Measurements from ENCODE around the gene MAMDC2.

Gene MAMDC2

GRCh38 chr9:70065572-70065971, 21.9 kb downstream of the MAMDC2 start:
- DNase-seq (ENCODE audit: low read depth in 2 of 2): no peak

GRCh38 chr9:70066418-70066817, 22.8 kb downstream of the MAMDC2 start:
- DNase-seq (ENCODE audit: low read depth in 2 of 2): no peak

- DNase-seq (ENCODE audit: low read depth in 2 of 2): no peak
Observed at GRCh38 chr9:70066874-70067273, 23.2 kb downstream of the MAMDC2 start.

- DNase-seq (ENCODE audit: low read depth in 2 of 2): no peak
Observed at GRCh38 chr9:70069704-70070103, 26.1 kb downstream of the MAMDC2 start.

GRCh38 chr9:70073193-70073592, 29.5 kb downstream of the MAMDC2 start:
- DNase-seq (ENCODE audit: low read depth in 2 of 2): no peak

GRCh38 chr9:70073756-70074155, 30.1 kb downstream of the MAMDC2 start:
- DNase-seq (ENCODE audit: low read depth in 2 of 2): no peak

- no peak for DNase-seq (ENCODE audit: low read depth in 2 of 2)
Observed at GRCh38 chr9:70076678-70077077, 33.0 kb downstream of the MAMDC2 start.

GRCh38 chr9:70079417-70080037, 35.9 kb downstream of the MAMDC2 start:
- DNase-seq (ENCODE audit: low read depth in 2 of 2): no peak

GRCh38 chr9:70080481-70081119, 37.0 kb downstream of the MAMDC2 start:
- DNase-seq (ENCODE audit: low read depth in 2 of 2): no peak

- no peak for DNase-seq (ENCODE audit: low read depth in 2 of 2)
Observed at GRCh38 chr9:70081120-70081495, 37.5 kb downstream of the MAMDC2 start.

GRCh38 chr9:70083429-70083828, 39.8 kb downstream of the MAMDC2 start:
- no peak for DNase-seq (ENCODE audit: low read depth in 2 of 2)

- peak; percentile 15 to 20 for DNase-seq (ENCODE audit: low read depth in 2 of 2)
Observed at GRCh38 chr9:70085241-70085640, 41.6 kb downstream of the MAMDC2 start.

- no peak for DNase-seq (ENCODE audit: low read depth in 2 of 2)
Observed at GRCh38 chr9:70091103-70091502, 47.5 kb downstream of the MAMDC2 start.

GRCh38 chr9:70091572-70091971, 47.9 kb downstream of the MAMDC2 start:
- no peak for DNase-seq (ENCODE audit: low read depth in 2 of 2)

GRCh38 chr9:70092190-70092589, 48.5 kb downstream of the MAMDC2 start:
- no peak for DNase-seq (ENCODE audit: low read depth in 2 of 2)

- no peak for DNase-seq (ENCODE audit: low read depth in 2 of 2)
Observed at GRCh38 chr9:70093095-70093494, 49.4 kb downstream of the MAMDC2 start.

GRCh38 chr9:70093944-70094343, 50.3 kb downstream of the MAMDC2 start:
- no peak for DNase-seq (ENCODE audit: low read depth in 2 of 2)

GRCh38 chr9:70094747-70095146, 51.1 kb downstream of the MAMDC2 start:
- DNase-seq (ENCODE audit: low read depth in 2 of 2): no peak

- DNase-seq (ENCODE audit: low read depth in 2 of 2): no peak
Observed at GRCh38 chr9:70097187-70097586, 53.5 kb downstream of the MAMDC2 start.

- no peak for DNase-seq (ENCODE audit: low read depth in 2 of 2)
Observed at GRCh38 chr9:70100362-70100761, 56.7 kb downstream of the MAMDC2 start.

GRCh38 chr9:70101265-70101664, 57.6 kb downstream of the MAMDC2 start:
- no peak for DNase-seq (ENCODE audit: low read depth in 2 of 2)

- no peak for DNase-seq (ENCODE audit: low read depth in 2 of 2)
Observed at GRCh38 chr9:70105147-70105546, 61.5 kb downstream of the MAMDC2 start.

- no peak for DNase-seq (ENCODE audit: low read depth in 2 of 2)
Observed at GRCh38 chr9:70106571-70106970, 62.9 kb downstream of the MAMDC2 start.

- DNase-seq (ENCODE audit: low read depth in 2 of 2): no peak
Observed at GRCh38 chr9:70107558-70107957, 63.9 kb downstream of the MAMDC2 start.
